ENCODE results near the gene DGAT2.
"Not testable (repeated sequence)": the region's sequence is repeated elsewhere in the genome, so short reads cannot be mapped to it uniquely, and the experiment has no call there.

Gene DGAT2, protein sequence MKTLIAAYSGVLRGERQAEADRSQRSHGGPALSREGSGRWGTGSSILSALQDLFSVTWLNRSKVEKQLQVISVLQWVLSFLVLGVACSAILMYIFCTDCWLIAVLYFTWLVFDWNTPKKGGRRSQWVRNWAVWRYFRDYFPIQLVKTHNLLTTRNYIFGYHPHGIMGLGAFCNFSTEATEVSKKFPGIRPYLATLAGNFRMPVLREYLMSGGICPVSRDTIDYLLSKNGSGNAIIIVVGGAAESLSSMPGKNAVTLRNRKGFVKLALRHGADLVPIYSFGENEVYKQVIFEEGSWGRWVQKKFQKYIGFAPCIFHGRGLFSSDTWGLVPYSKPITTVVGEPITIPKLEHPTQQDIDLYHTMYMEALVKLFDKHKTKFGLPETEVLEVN

DNA sequence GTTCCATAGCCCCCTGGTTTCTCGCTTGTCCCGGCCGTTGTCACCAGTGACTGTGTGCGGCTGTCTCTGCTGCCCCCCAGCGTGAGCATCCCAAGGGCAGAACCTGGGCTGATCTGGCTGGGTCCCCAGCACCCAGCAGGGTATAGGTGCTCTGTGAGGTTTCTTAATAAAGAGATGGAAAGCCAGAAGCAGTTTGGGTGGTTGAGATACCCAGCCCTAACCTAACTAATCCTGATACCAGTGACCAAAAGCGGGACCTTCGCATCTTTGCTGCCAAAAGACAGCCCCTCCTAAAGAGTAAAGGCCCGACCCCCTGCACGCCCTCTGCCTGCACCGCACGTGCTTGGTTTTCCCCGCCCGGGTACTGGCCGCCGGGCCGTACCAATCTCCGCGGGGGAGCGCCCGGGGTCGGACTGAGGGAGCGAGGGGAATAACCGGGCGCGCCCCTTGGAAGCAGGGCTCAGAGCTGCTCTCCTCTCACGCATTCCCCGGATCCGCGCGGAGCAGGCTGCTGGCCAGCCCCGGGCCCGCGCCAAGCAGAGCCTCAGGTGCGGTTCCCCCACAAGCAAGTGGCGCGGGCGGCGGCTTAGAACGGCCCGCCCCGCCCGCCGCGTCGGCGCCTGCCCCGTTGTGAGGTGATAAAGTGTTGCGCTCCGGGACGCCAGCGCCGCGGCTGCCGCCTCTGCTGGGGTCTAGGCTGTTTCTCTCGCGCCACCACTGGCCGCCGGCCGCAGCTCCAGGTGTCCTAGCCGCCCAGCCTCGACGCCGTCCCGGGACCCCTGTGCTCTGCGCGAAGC lies at the start of gene DGAT2:
Gene DGAT2 (plus strand): TSS at position 667 of the 797 bp plus-strand sequence. CDS start 214 bp downstream, outside the sequence.
- DNase-seq (ENCODE audit: low read depth in 3 of 3) = peak; percentile 49 to 70 (median 60)

DNA sequence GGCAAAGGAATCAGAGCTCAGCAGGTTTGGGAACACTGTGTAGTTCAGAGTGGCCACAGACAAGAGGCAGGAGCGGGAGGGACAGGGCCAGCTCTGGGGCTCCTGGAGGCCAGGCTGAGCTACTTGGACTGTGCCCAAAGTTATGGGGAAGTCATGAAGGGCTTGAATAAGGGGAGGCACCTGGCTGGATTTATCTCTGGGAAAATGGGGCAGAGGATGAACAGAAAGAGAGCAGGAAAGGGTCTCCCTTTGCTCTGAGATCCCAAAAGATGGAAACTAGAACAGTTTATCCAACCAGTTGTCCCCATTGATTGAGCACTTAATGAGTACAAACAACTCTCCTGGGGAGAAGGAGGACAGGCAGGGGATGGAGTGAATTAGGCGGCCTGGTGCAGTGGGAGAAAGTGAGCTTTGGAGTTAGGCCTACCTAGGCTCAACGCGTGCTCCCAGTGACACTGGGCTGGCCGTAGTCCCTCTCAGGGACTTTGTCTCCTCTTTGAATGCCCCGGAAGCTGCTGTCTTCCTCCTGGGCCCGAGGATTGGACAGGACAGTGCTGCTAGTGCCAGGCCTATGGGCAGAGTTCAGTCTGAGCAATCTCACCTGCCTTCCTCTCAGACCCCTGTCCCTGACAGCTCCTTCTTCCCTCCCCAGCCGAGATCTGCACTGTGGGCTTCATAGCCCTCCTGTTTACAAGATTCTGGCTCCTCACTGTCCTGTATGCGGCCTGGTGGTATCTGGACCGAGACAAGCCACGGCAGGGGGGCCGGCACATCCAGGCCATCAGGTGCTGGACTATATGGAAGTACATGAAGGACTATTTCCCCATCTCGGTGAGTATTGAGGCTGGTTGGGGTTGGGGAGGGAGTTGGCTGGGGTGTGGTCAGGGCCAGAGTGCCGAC lies 49.0 kb upstream of the DGAT2 start:
- no peak for DNase-seq (ENCODE audit: low read depth in 3 of 3)

DNA sequence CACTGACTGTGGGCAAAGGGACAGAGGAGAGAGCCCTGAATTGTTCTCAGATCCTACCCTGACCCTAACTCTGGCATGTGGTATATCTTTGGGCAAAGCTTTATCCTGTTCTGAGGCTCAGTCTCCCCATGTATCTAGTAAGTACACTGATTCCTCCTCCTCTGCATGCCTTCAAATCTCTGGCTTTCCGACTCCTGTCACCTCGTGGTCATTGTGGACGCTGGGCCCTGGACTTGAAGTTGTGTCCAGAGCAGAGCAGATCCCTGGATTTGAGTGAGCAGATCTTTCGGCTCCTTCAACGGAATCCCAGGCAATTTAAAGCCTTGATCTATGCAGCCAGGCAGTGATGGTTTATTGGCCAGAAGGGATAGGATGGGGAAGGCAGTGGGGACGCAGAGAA lies 47.9 kb upstream of the DGAT2 start:
- no peak for DNase-seq (ENCODE audit: low read depth in 3 of 3)

DNA sequence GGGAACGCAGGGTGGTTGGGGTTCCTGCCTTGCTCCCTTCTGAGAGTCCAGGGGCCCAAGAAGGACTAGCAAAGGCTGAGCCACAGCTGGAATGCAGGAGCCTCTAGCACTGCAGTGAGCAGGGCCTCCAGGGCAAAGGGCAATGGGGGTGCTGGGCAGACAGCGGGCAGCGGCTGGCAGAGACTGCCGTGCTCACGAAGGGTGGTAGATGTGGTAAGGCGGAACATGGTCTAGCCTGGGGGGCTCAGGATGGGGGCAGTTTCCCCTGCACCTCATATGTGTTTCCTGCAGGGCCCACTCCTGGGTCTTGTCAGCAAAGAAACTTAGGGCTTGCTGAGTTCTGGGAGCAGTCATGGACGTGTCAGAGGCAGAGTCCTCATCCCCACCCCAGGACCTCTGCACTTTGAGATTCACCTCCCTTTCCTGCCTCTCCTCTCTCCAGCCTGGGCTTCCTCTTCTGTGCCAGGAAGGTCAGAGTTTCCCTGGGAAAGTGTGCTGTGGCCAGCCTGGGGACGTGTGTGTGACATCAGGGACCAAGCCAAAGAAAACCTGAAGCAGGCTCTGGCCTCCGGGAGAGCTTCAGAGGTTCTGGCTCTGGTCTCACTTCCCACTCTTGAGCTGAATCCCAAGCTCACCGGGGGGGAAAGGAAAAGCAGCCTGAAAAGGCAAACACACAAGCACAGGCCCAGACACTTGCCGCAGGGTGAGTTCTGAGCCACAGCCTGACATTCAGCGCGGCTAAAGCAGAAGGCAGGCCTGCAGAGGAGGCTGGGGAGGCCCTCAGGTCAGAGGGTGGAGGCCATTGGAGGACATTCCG lies 46.5 kb upstream of the DGAT2 start:
- DNase-seq (ENCODE audit: low read depth in 3 of 3) = no peak

DNA sequence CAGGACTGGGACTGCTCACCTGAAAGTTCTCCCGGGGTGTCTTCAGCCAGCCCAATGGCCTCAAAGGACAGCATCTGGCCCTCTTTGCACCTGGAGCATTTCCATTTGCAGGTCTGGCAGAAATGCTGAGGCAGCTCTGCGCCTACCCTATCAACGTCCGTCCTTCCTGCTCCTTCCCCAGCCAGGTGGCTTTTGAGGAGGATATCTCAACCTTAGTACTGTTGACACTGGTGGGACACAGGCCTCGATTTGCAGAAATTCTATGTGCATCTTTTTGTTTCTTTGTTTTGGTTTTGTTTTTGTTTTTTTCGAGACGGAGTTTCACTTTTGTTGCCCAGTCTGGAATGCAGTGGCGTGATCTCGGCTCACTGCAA lies 45.9 kb upstream of the DGAT2 start:
- no peak for DNase-seq (ENCODE audit: low read depth in 3 of 3)

DNA sequence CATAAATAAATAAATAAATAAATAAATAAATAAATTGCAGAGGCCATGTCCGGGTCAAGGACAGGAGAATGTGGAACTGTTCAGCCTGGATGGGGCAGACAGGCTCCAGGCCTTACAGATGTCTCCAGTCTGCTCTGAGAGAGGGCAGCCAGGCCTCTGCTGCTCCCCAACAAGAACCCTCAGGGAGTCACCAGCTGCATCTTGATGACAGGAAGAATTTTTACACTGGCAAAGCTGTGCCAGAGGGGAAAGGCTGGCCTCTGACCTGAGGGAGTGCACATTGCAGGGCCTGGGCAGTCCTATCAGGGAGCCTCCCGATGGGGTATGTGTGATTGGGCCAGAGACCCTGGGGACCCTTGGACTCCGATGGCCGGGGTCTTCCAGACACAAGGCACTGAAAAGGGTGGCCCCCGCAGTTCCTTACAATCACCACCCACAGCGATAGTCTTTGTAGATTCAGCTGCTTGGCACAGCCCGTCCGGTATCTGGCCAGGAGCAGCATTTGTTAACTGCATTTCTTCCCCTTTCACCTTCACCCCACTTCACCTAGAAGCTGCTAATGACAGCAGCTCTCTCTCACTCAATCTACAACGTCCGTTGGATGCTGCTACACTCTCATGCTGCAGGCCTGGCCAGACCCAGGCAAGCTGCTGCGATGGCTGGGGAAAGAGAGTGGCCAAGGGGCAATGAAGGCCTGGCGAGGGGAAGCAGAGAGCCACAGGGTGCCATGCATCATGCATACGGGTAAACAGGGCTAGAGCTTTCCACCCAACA lies 42.8 kb upstream of the DGAT2 start:
- DNase-seq (ENCODE audit: low read depth in 3 of 3) = no peak

DNA sequence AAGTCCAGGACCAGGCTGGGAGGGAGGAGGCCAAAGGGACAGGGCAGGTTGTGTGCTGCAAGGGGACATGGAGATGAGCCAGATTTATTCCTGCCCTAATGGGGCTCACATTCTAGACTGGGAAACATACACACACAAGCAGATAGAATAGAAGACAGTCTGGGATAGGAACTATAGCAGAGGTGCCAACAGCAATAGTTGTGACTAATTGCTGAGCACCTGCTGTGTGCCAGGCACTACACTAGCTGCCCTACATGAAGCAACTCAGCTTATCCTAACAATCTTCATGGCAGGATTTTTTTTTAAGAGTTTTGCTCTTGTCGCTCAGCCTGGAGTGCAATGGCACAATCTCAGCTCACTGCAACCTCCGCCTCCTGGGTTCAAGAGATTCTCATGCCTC lies 39.6 kb upstream of the DGAT2 start:
- no peak for DNase-seq (ENCODE audit: low read depth in 3 of 3)

DNA sequence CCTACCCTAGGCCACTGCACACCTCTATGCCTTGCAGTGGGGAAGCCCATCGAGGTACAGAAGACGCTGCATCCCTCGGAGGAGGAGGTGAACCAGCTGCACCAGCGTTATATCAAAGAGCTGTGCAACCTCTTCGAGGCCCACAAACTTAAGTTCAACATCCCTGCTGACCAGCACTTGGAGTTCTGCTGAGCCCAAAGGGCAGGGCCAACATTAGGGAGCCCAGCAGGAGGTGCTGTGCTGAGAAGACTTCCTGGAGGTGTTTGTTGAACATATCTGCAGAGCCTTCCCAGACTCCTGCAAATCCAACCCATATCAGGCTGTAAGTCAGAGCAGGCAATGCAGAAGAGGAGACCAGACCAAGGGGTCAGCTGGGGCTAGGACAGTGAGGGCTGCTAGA lies 37.5 kb upstream of the DGAT2 start:
- no peak for DNase-seq (ENCODE audit: low read depth in 3 of 3)

DNA sequence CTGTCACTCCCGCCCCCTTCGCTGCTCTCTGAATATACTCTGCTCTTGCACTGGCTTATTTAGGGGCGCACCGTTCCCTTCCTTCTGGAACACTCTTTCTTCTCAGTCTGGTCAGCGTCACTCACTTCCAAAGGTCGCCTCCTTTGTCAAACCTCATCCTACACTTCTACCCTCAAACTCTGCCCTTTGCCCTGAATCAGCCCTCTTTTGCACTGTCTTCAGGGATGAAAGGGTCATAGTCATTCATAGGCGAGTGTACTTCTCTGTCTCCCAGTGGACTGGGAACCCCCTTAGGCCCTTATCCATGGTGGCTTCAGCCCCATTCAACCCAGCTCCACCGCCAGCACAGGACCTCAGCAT lies 35.5 kb upstream of the DGAT2 start:
- no peak for DNase-seq (ENCODE audit: low read depth in 3 of 3)

DNA sequence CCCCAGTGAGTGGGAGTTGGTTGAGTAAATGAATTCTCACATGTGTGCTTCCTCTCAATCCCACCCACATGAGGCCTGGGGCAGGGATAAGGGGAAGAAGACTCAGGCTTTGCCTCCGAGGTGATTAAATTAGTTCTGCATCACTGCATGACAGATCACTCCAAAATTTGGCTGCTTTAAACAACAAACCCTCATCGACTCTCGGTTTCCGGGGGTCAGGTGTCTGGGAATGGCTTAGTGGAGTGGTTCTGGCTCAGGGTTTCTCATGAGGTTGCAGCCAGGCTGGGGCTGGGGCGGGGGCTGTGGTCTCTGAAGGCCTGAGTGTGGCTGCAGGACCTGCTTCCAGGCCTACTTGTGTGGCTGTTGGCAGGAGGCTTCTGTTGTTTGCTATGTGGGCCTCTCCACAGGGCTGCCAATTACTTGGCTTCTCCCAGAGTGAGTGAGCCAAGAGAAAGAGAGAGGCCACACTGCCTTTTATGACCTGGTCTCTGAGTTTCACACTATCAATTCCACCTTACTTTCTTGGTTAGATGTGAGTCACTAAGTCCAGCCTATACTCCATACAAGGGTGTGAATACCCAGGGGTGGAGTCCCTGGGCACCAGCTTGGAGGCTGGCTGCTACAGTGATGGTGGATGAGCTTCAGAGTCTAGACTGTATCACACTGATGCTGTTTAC lies 35.0 kb upstream of the DGAT2 start:
- no peak for DNase-seq (ENCODE audit: low read depth in 3 of 3)

DNA sequence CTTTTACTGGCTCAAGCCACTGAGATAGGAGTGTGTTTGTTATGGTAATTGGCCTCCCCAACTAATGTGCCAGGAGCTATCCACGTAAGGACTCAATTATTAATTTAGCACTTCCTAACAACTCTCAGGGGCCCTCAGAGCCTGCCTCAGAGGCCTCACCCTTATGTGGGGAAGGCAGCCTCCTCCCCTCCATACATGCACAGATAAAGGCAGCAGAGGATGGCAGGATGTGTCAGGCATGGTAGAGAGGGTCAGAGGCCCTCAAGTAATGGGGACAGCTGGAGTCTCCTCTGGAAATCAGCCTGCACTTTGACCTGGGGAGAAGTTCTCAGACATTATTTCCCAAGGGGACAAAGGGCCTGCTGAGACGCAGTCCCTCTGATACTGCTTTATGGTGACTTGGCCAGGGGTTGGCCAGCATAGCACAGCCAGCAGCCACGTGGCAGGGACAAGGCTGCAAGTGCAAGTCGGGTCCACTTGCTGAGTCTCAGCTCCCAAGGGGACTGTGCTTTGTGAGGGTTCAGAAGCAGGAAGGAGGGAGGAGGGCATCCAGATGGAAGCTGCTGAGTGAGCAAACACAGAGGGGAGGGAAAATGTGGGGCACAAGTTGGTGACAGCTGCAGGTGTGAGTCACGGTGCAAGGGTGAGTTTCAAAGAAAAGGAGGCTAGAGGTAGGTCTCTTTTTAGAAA lies 33.9 kb upstream of the DGAT2 start:
- DNase-seq (ENCODE audit: low read depth in 3 of 3) = no peak

DNA sequence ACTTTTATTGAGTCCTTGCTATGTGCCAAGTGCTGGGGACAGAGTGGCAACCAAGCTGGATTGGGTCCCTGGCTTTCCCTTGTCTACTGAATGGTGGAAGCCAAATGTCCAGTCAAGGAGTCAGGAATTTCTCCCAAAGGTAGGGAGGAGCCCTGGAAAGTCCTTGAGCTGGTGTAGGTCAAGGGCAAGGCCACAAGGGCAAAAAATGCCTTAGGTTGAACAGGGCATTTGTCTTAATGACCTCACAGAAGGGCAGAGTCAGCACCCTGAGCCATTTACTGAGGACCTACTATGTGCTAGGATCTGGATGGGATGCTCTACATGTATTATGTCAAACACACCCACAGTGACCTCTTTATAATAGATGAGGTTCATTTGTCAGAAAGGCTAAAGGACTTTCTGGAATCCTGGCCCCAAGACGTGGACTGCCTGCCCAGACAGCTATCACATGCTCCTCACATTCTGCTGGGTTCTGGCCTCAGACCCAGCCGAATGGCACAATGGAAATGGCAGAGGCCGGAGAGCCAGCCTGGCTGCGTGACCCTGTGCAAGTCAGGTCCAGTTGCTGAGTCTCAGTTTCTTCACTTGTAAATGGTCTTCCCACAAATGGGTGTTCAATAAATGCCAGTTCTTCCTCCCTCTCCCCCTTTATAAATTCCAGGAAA lies 33.3 kb upstream of the DGAT2 start:
- no peak for DNase-seq (ENCODE audit: low read depth in 3 of 3)

DNA sequence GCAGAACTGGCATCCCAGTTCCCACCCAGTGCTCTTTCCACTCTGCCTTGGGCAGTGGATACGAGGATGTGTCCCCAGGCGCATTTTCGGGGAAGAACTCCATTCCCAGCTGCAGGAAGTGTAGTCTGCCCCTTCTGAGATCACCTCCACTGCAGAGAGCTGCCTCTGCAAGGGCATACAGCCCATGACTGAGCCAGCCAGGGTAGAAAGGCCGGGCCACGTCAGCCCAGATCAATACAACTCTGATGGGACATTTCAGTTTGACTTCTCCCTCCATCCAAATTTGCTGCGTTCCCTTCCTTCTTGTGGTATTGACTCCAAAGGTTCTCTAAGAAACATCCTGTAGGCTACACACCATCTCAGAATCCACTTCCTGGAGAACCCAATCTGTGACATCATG lies 31.3 kb upstream of the DGAT2 start:
- DNase-seq (ENCODE audit: low read depth in 3 of 3) = no peak

DNA sequence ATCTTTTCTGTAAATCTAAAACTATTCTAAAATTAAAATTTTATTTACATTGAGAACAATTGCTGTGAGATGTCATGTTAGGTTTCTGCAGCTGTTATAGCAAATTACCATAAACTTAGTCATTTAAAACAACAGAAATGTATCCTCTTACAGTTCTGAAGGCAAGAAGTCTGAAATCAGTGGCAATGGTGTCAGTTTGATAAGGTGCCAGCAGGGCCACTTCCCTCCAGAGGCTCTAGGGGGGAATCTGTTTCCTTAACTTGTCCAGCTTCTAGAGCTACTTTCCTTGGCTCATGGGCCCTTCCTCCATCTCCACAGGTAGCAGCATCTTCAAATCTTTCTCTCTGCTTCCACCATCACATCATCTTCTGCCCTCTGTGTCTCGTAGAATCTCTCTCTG lies 27.9 kb upstream of the DGAT2 start:
- no peak for DNase-seq (ENCODE audit: low read depth in 3 of 3)

DNA sequence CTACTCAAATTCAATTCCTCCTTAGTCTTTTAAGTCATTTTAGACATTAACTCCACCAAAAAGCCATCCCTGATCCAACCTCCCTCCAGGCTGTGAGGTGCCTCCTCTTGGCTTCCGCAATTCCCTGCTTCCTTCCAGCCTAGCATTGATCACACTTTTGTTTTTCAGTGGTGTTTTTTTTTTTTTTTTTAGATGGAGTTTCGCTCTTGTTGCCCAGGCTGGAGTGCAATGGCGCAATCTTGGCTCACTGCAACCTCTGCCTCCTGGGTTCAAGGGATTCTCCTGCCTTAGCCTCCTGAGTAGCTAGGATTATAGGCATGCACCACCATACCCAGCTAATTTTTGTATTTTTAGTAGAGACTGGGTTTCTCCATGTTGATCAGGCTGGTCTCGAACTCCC lies 25.4 kb upstream of the DGAT2 start:
- not testable (repeated sequence) for DNase-seq (ENCODE audit: low read depth in 3 of 3)

DNA sequence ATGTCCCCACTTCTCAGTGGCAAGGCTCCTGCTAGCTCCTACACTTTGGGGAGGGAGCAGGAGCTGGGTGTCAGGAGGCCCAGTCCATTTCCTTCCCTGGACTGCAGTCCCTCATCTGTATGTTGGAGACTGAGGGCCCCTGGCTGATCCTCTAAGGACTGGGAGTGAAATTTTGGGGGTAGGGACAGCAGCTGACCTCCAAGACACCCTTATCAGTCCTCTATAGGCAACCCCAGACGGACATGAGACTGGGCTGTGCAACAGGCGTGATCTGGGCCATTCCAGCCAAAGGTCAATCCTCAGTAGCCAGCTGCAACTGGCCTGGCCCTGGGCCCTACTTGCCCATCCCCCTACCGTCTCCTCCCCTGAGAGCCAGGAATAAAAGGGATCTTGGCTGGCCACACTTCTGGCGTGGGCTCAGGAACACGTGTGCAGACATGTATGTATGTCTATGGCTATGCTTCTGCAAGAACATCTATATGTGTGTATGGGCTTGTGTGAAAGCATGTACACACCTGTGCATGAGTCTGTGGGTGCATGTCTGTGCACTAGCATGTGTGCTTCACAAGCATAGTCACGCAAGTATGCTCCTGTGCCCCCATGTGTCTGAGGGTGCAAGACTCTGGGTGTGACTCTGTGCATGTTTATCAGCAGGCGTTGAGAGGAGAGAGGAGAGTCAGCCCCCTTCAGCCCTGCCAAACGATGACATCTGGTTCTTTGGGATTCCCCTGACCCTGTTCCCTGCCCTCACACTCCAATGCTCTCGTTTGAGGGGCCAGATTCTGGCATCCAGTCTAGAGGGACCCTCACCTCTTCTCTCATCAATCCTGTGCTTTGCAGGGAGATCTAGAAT lies 24.6 kb upstream of the DGAT2 start:
- no peak for DNase-seq (ENCODE audit: low read depth in 3 of 3)

DNA sequence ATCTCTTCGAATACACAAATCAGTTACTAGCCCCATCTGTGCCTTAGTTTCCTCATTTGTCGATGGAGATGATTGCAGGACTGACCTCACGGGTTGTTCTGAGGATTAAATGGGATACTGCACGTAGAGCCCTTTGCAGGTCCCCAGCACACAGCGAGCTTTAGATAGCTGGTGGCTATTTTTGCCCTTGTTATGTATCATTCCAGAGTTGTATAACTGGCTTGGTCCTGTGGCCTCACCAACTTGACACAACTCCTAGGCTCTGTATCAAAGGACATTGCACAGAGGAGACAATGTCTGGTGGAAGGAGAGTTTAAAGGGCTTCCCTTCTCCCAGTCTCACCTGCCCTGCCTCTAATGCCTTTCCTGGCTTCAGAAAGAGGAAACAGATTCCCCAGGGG lies 22.8 kb upstream of the DGAT2 start:
- no peak for DNase-seq (ENCODE audit: low read depth in 3 of 3)

DNA sequence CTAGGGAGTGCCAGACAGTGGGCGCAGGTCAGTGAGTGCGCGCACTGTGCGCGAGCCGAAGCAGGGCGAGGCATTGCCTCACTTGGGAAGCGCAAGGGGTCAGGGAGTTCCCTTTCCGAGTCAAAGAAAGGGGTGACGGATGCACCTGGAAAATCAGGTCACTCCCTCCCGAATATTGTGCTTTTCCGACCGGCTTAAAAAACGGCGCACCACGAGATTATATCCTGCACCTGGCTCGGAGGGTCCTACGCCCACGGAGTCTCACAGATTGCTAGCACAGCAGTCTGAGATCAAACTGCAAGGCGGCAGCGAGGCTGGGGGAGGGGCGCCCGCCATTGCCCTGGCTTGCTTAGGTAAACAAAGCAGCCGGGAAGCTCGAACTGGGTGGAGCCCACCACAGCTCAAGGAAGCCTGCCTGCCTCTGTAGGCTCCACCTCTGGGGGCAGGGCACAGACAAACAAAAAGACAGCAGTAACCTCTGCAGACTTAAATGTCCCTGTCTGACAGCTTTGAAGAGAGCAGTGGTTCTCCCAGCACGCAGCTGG lies 19.8 kb upstream of the DGAT2 start:
- DNase-seq (ENCODE audit: low read depth in 3 of 3) = not testable (repeated sequence)

Data from stimulated activated CD4-positive, alpha-beta T cell treated with anti-CD3 and anti-CD28 coated beads, TNF-alpha, amount 100 ng/mL, for 4 hours (primary cell).